HepG2 (cell line): Measurements from ENCODE around the gene TBC1D7. TPM values are rescaled to one million over a fixed set of nuclear protein-coding genes. Genes with fewer than 3 reads are reported as not detected.

ENCODE experiments used
- ATAC-seq: fragments of 200-7000 bp; cut with Tn5 transposase; 3 replicates; pipeline ENCODE4 v1.9.1; 2020; ENCODE audit warnings: mild to moderate bottlenecking, moderate library complexity
- BruUV-seq: library from RNA; stranded (reverse); fragments of 400-500 nt; replicated peaks from 2 replicates; lab custom pipeline; 2021; lab: Mats Ljungman, UMichigan
- CTCF ChIA-PET: fragments of 300-600 bp; formaldehyde crosslinking; extraction: SDS; loops from one replicate; lab custom pipeline; 2021; ENCODE audit warnings: low total read pairs, inconsistent platforms, low intra/inter-chr PET ratio; lab: Yijun Ruan, JAX
- POLR2A ChIA-PET: fragments of 350-600 bp; sonication (Branson Sonifier 250); formaldehyde crosslinking; loops from one replicate; lab custom pipeline; 2020; ENCODE audit warnings: antibody characterized with exemption, inconsistent platforms; lab: Yijun Ruan, JAX
- DNase-seq: peaks from one replicate; pipeline ENCODE4 v3.0.0-alpha.2; 2015; ENCODE audit warnings: low spot score
- FAIRE-seq: peaks from 3 replicates; lab custom pipeline; 2011; peaks lifted over from hg19 to GRCh38; lab: Jason Lieb, UNC
- H2AFZ ChIP-seq: one replicate; pipeline ENCODE4 v1.6.1; 2011; ENCODE audit warnings: low read length, inconsistent platforms
- H3K27ac ChIP-seq: fragments of 300-600 bp; 3 replicates; pipeline ENCODE4 v1.8.0; 2011; ENCODE audit warnings: mixed run types, mild to moderate bottlenecking, mixed read lengths, low read length, inconsistent platforms; ENCODE audit not compliant: insufficient read depth; ENCODE audit errors: extremely low read length
- H3K27me3 ChIP-seq, 2 experiments: fragments of 200-600 bp in 1 of 2; 2 replicates in 1 of 2; 3 replicates in 1 of 2; pipeline versions ENCODE4 v1.6.0 to v1.8.0; 2011; ENCODE audit warnings: low read length in 2 of 2, mild to moderate bottlenecking in 2 of 2, moderate library complexity in 2 of 2, inconsistent platforms in 1 of 2; ENCODE audit not compliant: insufficient read depth in 2 of 2, control insufficient read depth in 1 of 2
- H3K36me3 ChIP-seq, 2 experiments: fragments of 200-600 bp in 1 of 2; replicated peaks in 1 of 2; 2 replicates in 1 of 2; 3 replicates in 1 of 2; pipeline versions ENCODE4 v1.5.1 to v1.8.0; 2011; ENCODE audit warnings: low read length in 2 of 2, inconsistent platforms in 1 of 2; ENCODE audit not compliant: insufficient read depth in 2 of 2, control insufficient read depth in 1 of 2
- H3K4me1 ChIP-seq: 2 replicates; pipeline ENCODE4 v1.5.1; 2012; ENCODE audit warnings: low read length, inconsistent platforms; ENCODE audit not compliant: insufficient read depth
- H3K4me2 ChIP-seq: 2 replicates; pipeline ENCODE4 v1.6.0; 2011; ENCODE audit warnings: low read depth, low read length, inconsistent platforms
- H3K4me3 ChIP-seq, 3 experiments: fragments of 200-600 bp in 1 of 3; sonication (generic), shearing (Covaris generic) in 1 of 3; replicated peaks in 1 of 3; 2 replicates each; pipeline ENCODE4 v1.5.1; 2011 to 2016; ENCODE audit warnings: low read length in 3 of 3, inconsistent platforms in 2 of 3, low read depth in 2 of 3, mild to moderate bottlenecking in 2 of 3, control low read depth in 1 of 3, mixed read lengths in 1 of 3; ENCODE audit not compliant: insufficient read depth in 1 of 3
- H3K79me2 ChIP-seq: one replicate; pipeline ENCODE4 v1.6.1; 2011; ENCODE audit warnings: low read length, inconsistent platforms; ENCODE audit not compliant: insufficient read depth
- H3K9ac ChIP-seq: 2 replicates; pipeline ENCODE4 v1.6.0; 2011; ENCODE audit warnings: mild to moderate bottlenecking, low read depth, low read length, inconsistent platforms; ENCODE audit not compliant: insufficient read depth
- H3K9me3 ChIP-seq: 2 replicates; pipeline ENCODE4 v1.5.1; 2012; ENCODE audit warnings: mild to moderate bottlenecking, low read length
- H4K20me1 ChIP-seq: 2 replicates; pipeline ENCODE4 v1.6.0; 2011; ENCODE audit warnings: inconsistent platforms, mild to moderate bottlenecking, low read length, moderate library complexity; ENCODE audit not compliant: insufficient read depth
- AKAP8 ChIP-seq: sonication (generic); formaldehyde crosslinking; IDR thresholded peaks from 2 replicates; pipeline ENCODE4 v1.5.1; 2020; ENCODE audit warnings: mild to moderate bottlenecking, missing genetic modification reagents
- DNMT1 ChIP-seq: sonication (generic); formaldehyde crosslinking; IDR thresholded peaks from 2 replicates; pipeline ENCODE4 v1.5.1; 2020; ENCODE audit warnings: mild to moderate bottlenecking, missing genetic modification reagents
- MTERF4 ChIP-seq: sonication (generic); formaldehyde crosslinking; IDR thresholded peaks from 2 replicates; pipeline ENCODE4 v1.8.0; 2023; ENCODE audit warnings: mild to moderate bottlenecking, missing genetic modification reagents
- PITX1 ChIP-seq: sonication (generic); formaldehyde crosslinking; IDR thresholded peaks from 2 replicates; pipeline ENCODE4 v1.5.1; 2020; ENCODE audit warnings: mild to moderate bottlenecking, missing genetic modification reagents
- RAD51 ChIP-seq: fragments of 450-650 bp; IDR thresholded peaks from 2 replicates; pipeline ENCODE4 v1.6.1; 2016; ENCODE audit warnings: borderline replicate concordance
- SPEN ChIP-seq: sonication (generic); formaldehyde crosslinking; IDR thresholded peaks from 2 replicates; pipeline ENCODE4 v1.5.1; 2020; ENCODE audit warnings: low read depth, mild to moderate bottlenecking, missing genetic modification reagents
- ZNF230 ChIP-seq: sonication (generic); formaldehyde crosslinking; IDR thresholded peaks from 2 replicates; pipeline ENCODE4 v1.4.0; 2020; ENCODE audit warnings: mild to moderate bottlenecking, missing genetic modification reagents
- ZNF280B ChIP-seq: sonication (generic); formaldehyde crosslinking; IDR thresholded peaks from 2 replicates; pipeline ENCODE4 v1.5.0; 2020; ENCODE audit warnings: missing genetic modification reagents, mild to moderate bottlenecking, borderline replicate concordance
- ZNF574 ChIP-seq: sonication (generic); formaldehyde crosslinking; IDR thresholded peaks from 2 replicates; pipeline ENCODE4 v1.4.0; 2020; ENCODE audit warnings: missing genetic modification reagents
- ZNF782 ChIP-seq: sonication (generic); formaldehyde crosslinking; IDR thresholded peaks from 2 replicates; pipeline ENCODE4 v1.4.0; 2020; ENCODE audit warnings: missing genetic modification reagents, mild to moderate bottlenecking, borderline replicate concordance
- ZSCAN31 ChIP-seq: sonication (generic); formaldehyde crosslinking; IDR thresholded peaks from 2 replicates; pipeline ENCODE4 v1.5.0; 2020; ENCODE audit warnings: low read depth, mild to moderate bottlenecking, missing genetic modification reagents
- ZUFSP ChIP-seq: sonication (generic); formaldehyde crosslinking; IDR thresholded peaks from 2 replicates; pipeline ENCODE4 v1.9.0; 2021; ENCODE audit warnings: missing genetic modification reagents, mild to moderate bottlenecking, borderline replicate concordance
- WGBS: methylation state at CpG from one replicate; pipeline ENCODE4 v1.1.6; 2017; ENCODE audit warnings: low lambda C conversion rate; 5-methylcytosine and 5-hydroxymethylcytosine counted together
- in situ Hi-C: cut with HindIII; loops from 2 replicates; pipeline ENCODE4 v1.10.0; 2017; ENCODE audit warnings: low pct_unique_long_range_greater_than_20kb; ENCODE audit not compliant: extremely low pct_ligation_motif_present
- intact Hi-C: fragments of 100-400 bp; cut with micrococcal nuclease; formaldehyde crosslinking; loops from one replicate; pipeline ENCODE4 v1.10.0; 2022; ENCODE audit not compliant: unreplicated experiment
- polyA plus RNA-seq, 8 experiments: library from polyadenylated mRNA; depleted of rRNA in 3 of 8; stranded (reverse) in 7 of 8; unstranded in 1 of 8; fragments of >200 nt; fragmentation: Illumina TruSeq in 4 of 8; extraction: Trizol in 4 of 8; gene quantifications; 2 replicates each; pipeline versions ENCODE4 v1.2.1 to v1.2.3, GENCODE V29; 2011 to 2016; ENCODE audit warnings: low read depth in 4 of 8, missing spikeins in 1 of 8, mixed read lengths in 1 of 8; ENCODE audit not compliant: insufficient read depth in 1 of 8
- total RNA-seq, 5 experiments: library from RNA; depleted of rRNA; stranded (reverse); fragments of >200 nt; fragmentation: Illumina TruSeq; extraction: Trizol; gene quantifications; 2 replicates each; pipeline ENCODE4 v1.2.3, GENCODE V29; 2016; ENCODE audit warnings: low read depth in 1 of 5

Gene TBC1D7
- total and polyA plus RNA-seq, 2 of the 13 experiments (the other 11 are each of a cell fraction or from before 2014, with no cell fraction given) = 23.3 to 30.8 TPM

GRCh38 chr6:13307508-13307995, 20.8 kb downstream of the TBC1D7 start:
- Histone ChIP-seq H3K79me2 (no peaks in the 10 kb centered on the region), H3K36me3 (peaks cover 12 to 47% of the 10 kb centered on the region in 2 experiments), H3K27me3 (no peaks in the 10 kb centered on the region), H3K27ac (no peak overlapping the region)
- WGBS = 97% methylated on average over 7 of the region's 7 CpGs
- CTCF ChIA-PET = no interaction called here
- in situ Hi-C loops = no loop called here
- TF ChIP-seq AKAP8 (CRISPR knock-in tag) = no peak
- TF ChIP-seq RAD51 = no peak
- TF ChIP-seq SPEN = no peak
- TF ChIP-seq ZNF230 (CRISPR knock-in tag) = no peak
- TF ChIP-seq ZUFSP (CRISPR knock-in tag) = no peak
- no peak for TF ChIP-seq DNMT1 (CRISPR knock-in tag)
- TF ChIP-seq, all 625 proteins: peak for 0
- no peaks in the 10 kb centered on the region for H4K20me1 ChIP-seq
- no peak overlapping the region for H3K4me2 ChIP-seq
- H3K9me3 ChIP-seq = no peaks in the 10 kb centered on the region
- no TSS peak for BruUV-seq
- ATAC-seq (no peak), DNase-seq (no peak), FAIRE-seq (no peak)
- POLR2A ChIA-PET = no interaction called here
- H2AFZ ChIP-seq = no peak overlapping the region
- H3K4me1 ChIP-seq = peaks cover 35% of the 10 kb centered on the region
- no peak overlapping the region for H3K9ac ChIP-seq
- intact Hi-C loops = no loop called here
- no peak overlapping the region for H3K4me3 ChIP-seq

- ChIA-PET CTCF (no interaction called here), POLR2A (no interaction called here)
- Histone ChIP-seq H4K20me1 (no peaks in the 10 kb centered on the region), H3K4me2 (no peak overlapping the region), H3K4me3 (no peak overlapping the region), H3K27ac (no peak overlapping the region), H3K79me2 (no peaks in the 10 kb centered on the region), H3K9me3 (no peaks in the 10 kb centered on the region), H2AFZ (no peak overlapping the region), H3K36me3 (peaks cover 18 to 45% of the 10 kb centered on the region in 2 experiments), H3K27me3 (no peaks in the 10 kb centered on the region), H3K9ac (no peak overlapping the region), H3K4me1 (peaks cover 53% of the 10 kb centered on the region)
- intact Hi-C loops = no loop called here
- ATAC-seq (no peak), DNase-seq (no peak), FAIRE-seq (no peak)
- WGBS = 100% methylated on average over 1 of the region's 1 CpG
- in situ Hi-C loops = no loop called here
- BruUV-seq = no TSS peak
- no peak for TF ChIP-seq PITX1 (CRISPR knock-in tag)
- TF ChIP-seq ZSCAN31 = no peak
- TF ChIP-seq ZNF280B (CRISPR knock-in tag) = no peak
- no peak for TF ChIP-seq MTERF4
- TF ChIP-seq ZNF782 (CRISPR knock-in tag) = no peak
- no peak for TF ChIP-seq ZNF574 (CRISPR knock-in tag)
These were observed 22.5 kb downstream of the TBC1D7 start for GRCh38 chr6:13305791-13306190.
